ENCODE measurements around the gene RENBP.

DNA sequence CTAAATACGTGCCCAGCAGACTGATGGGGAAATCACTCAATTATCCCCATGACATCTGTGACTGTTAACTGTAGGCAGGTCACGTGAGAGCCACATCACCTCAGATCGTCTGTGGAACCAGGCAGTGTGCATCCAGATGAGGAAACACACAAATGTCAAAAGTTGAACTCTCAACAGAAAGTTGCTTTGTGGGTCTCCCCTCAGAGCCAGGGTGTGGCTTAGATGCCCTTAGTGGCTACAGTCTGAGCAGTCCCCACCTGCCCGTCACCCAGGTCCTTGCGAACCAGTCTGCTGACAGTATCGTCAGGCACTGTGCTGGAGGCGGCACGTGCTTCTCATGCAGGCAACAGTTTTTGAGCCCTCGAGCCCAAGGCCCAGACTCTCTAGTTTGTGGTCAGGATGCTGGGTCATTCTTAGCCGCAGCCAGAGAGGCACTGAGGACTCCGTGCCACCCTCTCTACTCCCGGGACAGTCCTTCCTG lies 38.9 kb upstream of the RENBP start:
- no peak for TF ChIP-seq POLR2A (IDR thresholded peaks at IDR 0.05)
- TF ChIP-seq, protein P1, sequence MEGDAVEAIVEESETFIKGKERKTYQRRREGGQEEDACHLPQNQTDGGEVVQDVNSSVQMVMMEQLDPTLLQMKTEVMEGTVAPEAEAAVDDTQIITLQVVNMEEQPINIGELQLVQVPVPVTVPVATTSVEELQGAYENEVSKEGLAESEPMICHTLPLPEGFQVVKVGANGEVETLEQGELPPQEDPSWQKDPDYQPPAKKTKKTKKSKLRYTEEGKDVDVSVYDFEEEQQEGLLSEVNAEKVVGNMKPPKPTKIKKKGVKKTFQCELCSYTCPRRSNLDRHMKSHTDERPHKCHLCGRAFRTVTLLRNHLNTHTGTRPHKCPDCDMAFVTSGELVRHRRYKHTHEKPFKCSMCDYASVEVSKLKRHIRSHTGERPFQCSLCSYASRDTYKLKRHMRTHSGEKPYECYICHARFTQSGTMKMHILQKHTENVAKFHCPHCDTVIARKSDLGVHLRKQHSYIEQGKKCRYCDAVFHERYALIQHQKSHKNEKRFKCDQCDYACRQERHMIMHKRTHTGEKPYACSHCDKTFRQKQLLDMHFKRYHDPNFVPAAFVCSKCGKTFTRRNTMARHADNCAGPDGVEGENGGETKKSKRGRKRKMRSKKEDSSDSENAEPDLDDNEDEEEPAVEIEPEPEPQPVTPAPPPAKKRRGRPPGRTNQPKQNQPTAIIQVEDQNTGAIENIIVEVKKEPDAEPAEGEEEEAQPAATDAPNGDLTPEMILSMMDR (IDR thresholded peaks at IDR 0.05), result no peak
